ENCODE measurements around the gene FRMPD4.

Gene FRMPD4

GRCh38 chrX:12366440-12366839 lies 228.2 kb downstream of the FRMPD4 start:
- Histone ChIP-seq H2AFZ (ENCODE audit: low read length) (no peak overlapping the region), H4K20me1 (ENCODE audit: insufficient read depth, low read length) (no peaks in the 10 kb centered on the region), H3K9ac (ENCODE audit: low read length) (no peak overlapping the region), H3K4me2 (ENCODE audit: low read length) (no peak overlapping the region), H3K36me3 (ENCODE audit: insufficient read depth, low read length) (no peaks in the 10 kb centered on the region), H3K4me3 (ENCODE audit: low read depth, low read length, poor library complexity, severe bottlenecking) (no peak overlapping the region), H3K27ac (ENCODE audit: low read depth, low read length, poor library complexity, severe bottlenecking) (no peak overlapping the region), H3K79me2 (ENCODE audit: insufficient read depth, low read length) (no peaks in the 10 kb centered on the region), H3K27me3 (ENCODE audit: insufficient read depth, low read length) (no peaks in the 10 kb centered on the region), H3K9me2 (ENCODE audit: low read depth, low read length) (no peaks in the 10 kb centered on the region), H3F3A (ENCODE audit: insufficient read depth, low read length) (no peaks in the 10 kb centered on the region), H3K4me1 (ENCODE audit: insufficient read depth, low read length, severe bottlenecking) (no peaks in the 10 kb centered on the region), H3K9me3 (ENCODE audit: low read length) (no peaks in the 10 kb centered on the region)
- no peak for TF ChIP-seq EZH2 (IDR thresholded peaks at IDR 0.05; ENCODE audit: borderline replicate concordance, low read length)
- no peak for TF ChIP-seq CTCF (IDR thresholded peaks at IDR 0.05; ENCODE audit: low read length)

GRCh38 chrX:12367254-12367653 lies 229.0 kb downstream of the FRMPD4 start:
- no peak overlapping the region for H3K9ac ChIP-seq (ENCODE audit: low read length)
- no peaks in the 10 kb centered on the region for H4K20me1 ChIP-seq (ENCODE audit: insufficient read depth, low read length)
- no peak overlapping the region for H3K4me2 ChIP-seq (ENCODE audit: low read length)
- no peaks in the 10 kb centered on the region for H3K27me3 ChIP-seq (ENCODE audit: insufficient read depth, low read length)
- H3F3A ChIP-seq (ENCODE audit: insufficient read depth, low read length): no peaks in the 10 kb centered on the region
- no peaks in the 10 kb centered on the region for H3K9me2 ChIP-seq (ENCODE audit: low read depth, low read length)
- no peak overlapping the region for H3K27ac ChIP-seq (ENCODE audit: low read depth, low read length, poor library complexity, severe bottlenecking)
- H3K36me3 ChIP-seq (ENCODE audit: insufficient read depth, low read length): no peaks in the 10 kb centered on the region
- H3K79me2 ChIP-seq (ENCODE audit: insufficient read depth, low read length): no peaks in the 10 kb centered on the region
- no peaks in the 10 kb centered on the region for H3K9me3 ChIP-seq (ENCODE audit: low read length)
- no peak overlapping the region for H2AFZ ChIP-seq (ENCODE audit: low read length)
- H3K4me1 ChIP-seq (ENCODE audit: insufficient read depth, low read length, severe bottlenecking): no peaks in the 10 kb centered on the region
- no peak for TF ChIP-seq CTCF (IDR thresholded peaks at IDR 0.05; ENCODE audit: low read length)
- no peak for TF ChIP-seq EZH2 (IDR thresholded peaks at IDR 0.05; ENCODE audit: borderline replicate concordance, low read length)
- H3K4me3 ChIP-seq (ENCODE audit: low read depth, low read length, poor library complexity, severe bottlenecking): no peak overlapping the region

- H3F3A ChIP-seq (ENCODE audit: insufficient read depth, low read length): no peaks in the 10 kb centered on the region
- H3K4me3 ChIP-seq (ENCODE audit: low read depth, low read length, poor library complexity, severe bottlenecking): no peak overlapping the region
- H3K9me3 ChIP-seq (ENCODE audit: low read length): no peaks in the 10 kb centered on the region
- no peak overlapping the region for H3K27ac ChIP-seq (ENCODE audit: low read depth, low read length, poor library complexity, severe bottlenecking)
- no peaks in the 10 kb centered on the region for H4K20me1 ChIP-seq (ENCODE audit: insufficient read depth, low read length)
- TF ChIP-seq EZH2 (IDR thresholded peaks at IDR 0.05; ENCODE audit: borderline replicate concordance, low read length): no peak
- no peaks in the 10 kb centered on the region for H3K9me2 ChIP-seq (ENCODE audit: low read depth, low read length)
- no peaks in the 10 kb centered on the region for H3K36me3 ChIP-seq (ENCODE audit: insufficient read depth, low read length)
- no peak overlapping the region for H3K4me2 ChIP-seq (ENCODE audit: low read length)
- no peaks in the 10 kb centered on the region for H3K79me2 ChIP-seq (ENCODE audit: insufficient read depth, low read length)
- no peak overlapping the region for H3K9ac ChIP-seq (ENCODE audit: low read length)
- no peaks in the 10 kb centered on the region for H3K4me1 ChIP-seq (ENCODE audit: insufficient read depth, low read length, severe bottlenecking)
- no peaks in the 10 kb centered on the region for H3K27me3 ChIP-seq (ENCODE audit: insufficient read depth, low read length)
- no peak overlapping the region for H2AFZ ChIP-seq (ENCODE audit: low read length)
These were observed 232.3 kb downstream of the FRMPD4 start for GRCh38 chrX:12370497-12370986.

- Histone ChIP-seq H3K9me2 (ENCODE audit: low read depth, low read length) (no peaks in the 10 kb centered on the region), H3K27me3 (ENCODE audit: insufficient read depth, low read length) (no peaks in the 10 kb centered on the region), H3K4me2 (ENCODE audit: low read length) (no peak overlapping the region), H3K79me2 (ENCODE audit: insufficient read depth, low read length) (no peaks in the 10 kb centered on the region), H4K20me1 (ENCODE audit: insufficient read depth, low read length) (no peaks in the 10 kb centered on the region), H3K9me3 (ENCODE audit: low read length) (no peaks in the 10 kb centered on the region), H3K9ac (ENCODE audit: low read length) (no peak overlapping the region), H3K36me3 (ENCODE audit: insufficient read depth, low read length) (no peaks in the 10 kb centered on the region), H2AFZ (ENCODE audit: low read length) (no peak overlapping the region), H3K4me3 (ENCODE audit: low read depth, low read length, poor library complexity, severe bottlenecking) (no peak overlapping the region), H3F3A (ENCODE audit: insufficient read depth, low read length) (no peaks in the 10 kb centered on the region), H3K27ac (ENCODE audit: low read depth, low read length, poor library complexity, severe bottlenecking) (no peak overlapping the region), H3K4me1 (ENCODE audit: insufficient read depth, low read length, severe bottlenecking) (no peaks in the 10 kb centered on the region)
- TF ChIP-seq CTCF (IDR thresholded peaks at IDR 0.05; ENCODE audit: low read length) (no peak), EZH2 (IDR thresholded peaks at IDR 0.05; ENCODE audit: borderline replicate concordance, low read length) (no peak)
These were observed 233.8 kb downstream of the FRMPD4 start for GRCh38 chrX:12372111-12372510.
